Bronchial epithelial cell (primary cell): ENCODE measurements around the gene VTI1A. TPM values are rescaled to one million over a fixed set of nuclear protein-coding genes. Genes with fewer than 3 reads are reported as not detected.

Source experiments
- DNase-seq: peaks from one replicate; pipeline ENCODE4 v3.0.0-alpha.2; 2010; ENCODE audit warnings: low read depth
- FAIRE-seq: peaks from 2 replicates; lab custom pipeline; 2011; peaks lifted over from hg19 to GRCh38; lab: Jason Lieb, UNC
- H3K27me3 ChIP-seq: 2 replicates; pipeline ENCODE4 v1.5.1; 2011; ENCODE audit warnings: low read length; ENCODE audit not compliant: control insufficient read depth, insufficient read depth
- H3K36me3 ChIP-seq: 2 replicates; pipeline ENCODE4 v1.5.1; 2011; ENCODE audit warnings: low read length; ENCODE audit not compliant: control insufficient read depth, insufficient read depth
- H3K4me3 ChIP-seq: 2 replicates; pipeline ENCODE4 v1.5.1; 2011; ENCODE audit warnings: mild to moderate bottlenecking, low read depth, low read length, control low read depth
- CTCF ChIP-seq: IDR thresholded peaks from 2 replicates; pipeline ENCODE4 v1.5.1; 2011; ENCODE audit warnings: mild to moderate bottlenecking, moderate library complexity, low read length, control low read depth, inconsistent platforms; ENCODE audit not compliant: insufficient read depth, severe bottlenecking
- total RNA-seq: library from RNA; depleted of rRNA; stranded (reverse); fragments of >200 nt; gene quantifications from 2 replicates; pipeline ENCODE4 v1.2.1, GENCODE V29; 2014

Gene VTI1A
- total RNA-seq, 1 donor from 2014 or later: 36.6 TPM

GRCh38 chr10:112558476-112559142 is 111.6 kb downstream of the VTI1A start:
- Histone ChIP-seq H3K36me3 (no peaks in the 10 kb centered on the region), H3K27me3 (no peaks in the 10 kb centered on the region), H3K4me3 (no peak overlapping the region)
- DNase-seq: no peak
- FAIRE-seq: no peak
- no peak for TF ChIP-seq CTCF

GRCh38 chr10:112559349-112559748 is 112.3 kb downstream of the VTI1A start:
- no peak overlapping the region for H3K4me3 ChIP-seq
- no peaks in the 10 kb centered on the region for H3K27me3 ChIP-seq
- no peaks in the 10 kb centered on the region for H3K36me3 ChIP-seq
- no peak for DNase-seq
- no peak for FAIRE-seq
- TF ChIP-seq CTCF: no peak

GRCh38 chr10:112562122-112562521 is 115.1 kb downstream of the VTI1A start:
- Histone ChIP-seq H3K27me3 (no peaks in the 10 kb centered on the region), H3K4me3 (no peak overlapping the region), H3K36me3 (no peaks in the 10 kb centered on the region)
- no peak for TF ChIP-seq CTCF
- DNase-seq: no peak
- FAIRE-seq: no peak

GRCh38 chr10:112562809-112563663 is 116.0 kb downstream of the VTI1A start:
- FAIRE-seq (no peak), DNase-seq (peak; percentile 52)
- no peak for TF ChIP-seq CTCF
- Histone ChIP-seq H3K4me3 (no peak overlapping the region), H3K27me3 (no peaks in the 10 kb centered on the region), H3K36me3 (no peaks in the 10 kb centered on the region)

- H3K27me3 ChIP-seq: no peaks in the 10 kb centered on the region
- H3K4me3 ChIP-seq: no peak overlapping the region
- no peak for DNase-seq
- H3K36me3 ChIP-seq: no peaks in the 10 kb centered on the region
- no peak for TF ChIP-seq CTCF
- FAIRE-seq: no peak
Observed at GRCh38 chr10:112564337-112564736, 117.3 kb downstream of the VTI1A start.
